NT2/D1 (cell line): Measurements from ENCODE around the gene HSPG2.

Experiments
- DNase-seq: peaks from one replicate; pipeline ENCODE4 v3.0.0-alpha.2; 2011; ENCODE audit warnings: low read depth, low spot score
- H3K27me3 ChIP-seq: 2 replicates; pipeline ENCODE4 v1.6.0; 2011; ENCODE audit warnings: mild to moderate bottlenecking; ENCODE audit not compliant: insufficient read length, insufficient read depth
- H3K36me3 ChIP-seq: 2 replicates; pipeline ENCODE4 v1.6.1; 2011; ENCODE audit warnings: mild to moderate bottlenecking, low read length, mixed read lengths; ENCODE audit not compliant: insufficient read depth, insufficient read length
- H3K4me1 ChIP-seq: 2 replicates; pipeline ENCODE4 v1.5.1; 2011; ENCODE audit not compliant: insufficient read depth, insufficient read length
- H3K4me3 ChIP-seq: 2 replicates; pipeline ENCODE4 v1.5.1; 2011; ENCODE audit warnings: low read depth; ENCODE audit not compliant: insufficient read length
- H3K9ac ChIP-seq: 2 replicates; pipeline ENCODE4 v1.6.0; 2011; ENCODE audit warnings: low read depth; ENCODE audit not compliant: insufficient read length
- H3K9me3 ChIP-seq: 2 replicates; pipeline ENCODE4 v1.5.1; 2011; ENCODE audit warnings: mild to moderate bottlenecking, low read length; ENCODE audit not compliant: insufficient read depth
- SUZ12 ChIP-seq: IDR thresholded peaks from 2 replicates; pipeline ENCODE4 v1.6.1; 2011; ENCODE audit not compliant: insufficient read length, insufficient read depth; ENCODE audit errors: extremely low read depth
- YY1 ChIP-seq: IDR thresholded peaks from 2 replicates; pipeline ENCODE4 v1.6.1; 2011; ENCODE audit not compliant: insufficient read length, insufficient read depth
- ZNF274 ChIP-seq: IDR thresholded peaks from 2 replicates; pipeline ENCODE4 v1.6.1; 2011; ENCODE audit warnings: mild to moderate bottlenecking, low read depth, low read length

HSPG2 gene

GRCh38 chr1:21848524-21849174 is 88.5 kb downstream of the HSPG2 start:
- Histone ChIP-seq H3K9ac (no peak overlapping the region), H3K36me3 (peaks cover 78% of the 10 kb centered on the region), H3K4me1 (no peaks in the 10 kb centered on the region), H3K4me3 (no peak overlapping the region), H3K27me3 (no peaks in the 10 kb centered on the region), H3K9me3 (no peaks in the 10 kb centered on the region)
- no peak for DNase-seq
- TF ChIP-seq YY1: no peak

GRCh38 chr1:21847223-21848205 is 89.6 kb downstream of the HSPG2 start:
- H3K27me3 ChIP-seq: no peaks in the 10 kb centered on the region
- peaks cover 82% of the 10 kb centered on the region for H3K36me3 ChIP-seq
- no peak overlapping the region for H3K4me3 ChIP-seq
- no peak for DNase-seq
- H3K4me1 ChIP-seq: no peaks in the 10 kb centered on the region
- H3K9ac ChIP-seq: no peak overlapping the region
- H3K9me3 ChIP-seq: no peaks in the 10 kb centered on the region
- TF ChIP-seq SUZ12 (no peak), YY1 (no peak), ZNF274 (no peak)

- no peaks in the 10 kb centered on the region for H3K4me1 ChIP-seq
- H3K36me3 ChIP-seq: peaks cover 83% of the 10 kb centered on the region
- no peaks in the 10 kb centered on the region for H3K9me3 ChIP-seq
- H3K27me3 ChIP-seq: no peaks in the 10 kb centered on the region
- H3K4me3 ChIP-seq: no peak overlapping the region
- no peak for DNase-seq
- TF ChIP-seq SUZ12 (no peak), YY1 (no peak), ZNF274 (no peak)
- H3K9ac ChIP-seq: no peak overlapping the region
Observed at GRCh38 chr1:21845646-21846641, 91.2 kb downstream of the HSPG2 start.

- DNase-seq: no peak
- no peak overlapping the region for H3K9ac ChIP-seq
- H3K4me1 ChIP-seq: no peaks in the 10 kb centered on the region
- H3K36me3 ChIP-seq: peaks cover 83% of the 10 kb centered on the region
- no peak overlapping the region for H3K4me3 ChIP-seq
- no peaks in the 10 kb centered on the region for H3K9me3 ChIP-seq
- H3K27me3 ChIP-seq: no peaks in the 10 kb centered on the region
- no peak for TF ChIP-seq SUZ12
Observed at GRCh38 chr1:21843996-21844395, 93.1 kb downstream of the HSPG2 start.

GRCh38 chr1:21843208-21843607 is 93.9 kb downstream of the HSPG2 start:
- no peak for DNase-seq
- Histone ChIP-seq H3K9ac (no peak overlapping the region), H3K4me3 (no peak overlapping the region), H3K36me3 (peaks cover 83% of the 10 kb centered on the region), H3K4me1 (no peaks in the 10 kb centered on the region), H3K9me3 (no peaks in the 10 kb centered on the region), H3K27me3 (no peaks in the 10 kb centered on the region)
- no peak for TF ChIP-seq ZNF274
- no peak for TF ChIP-seq YY1
- no peak for TF ChIP-seq SUZ12

GRCh38 chr1:21842606-21843162 is 94.4 kb downstream of the HSPG2 start:
- no peak for DNase-seq
- no peak overlapping the region for H3K4me3 ChIP-seq
- H3K9me3 ChIP-seq: no peaks in the 10 kb centered on the region
- TF ChIP-seq SUZ12 (no peak), ZNF274 (no peak), YY1 (no peak)
- no peaks in the 10 kb centered on the region for H3K27me3 ChIP-seq
- no peaks in the 10 kb centered on the region for H3K4me1 ChIP-seq
- H3K9ac ChIP-seq: no peak overlapping the region
- H3K36me3 ChIP-seq: peaks cover 82% of the 10 kb centered on the region
